GM13977 (cell line): ENCODE results near the gene CCDC134.

Experiments
- DNase-seq: peaks from one replicate; pipeline ENCODE4 v3.0.0; 2012; ENCODE audit warnings: low spot score
- CTCF ChIP-seq: IDR thresholded peaks from 2 replicates; pipeline ENCODE4 v1.5.1; 2012; ENCODE audit warnings: mild to moderate bottlenecking, control low read depth; ENCODE audit not compliant: insufficient read depth; ENCODE audit errors: extremely low read depth, missing control alignments
- in situ Hi-C: fragments of 300-500 bp; cut with MboI; formaldehyde crosslinking; loops from one replicate; pipeline ENCODE4 v1.12.0; 2022; ENCODE audit warnings: low sequenced_read_pairs, low pct_unique_long_range_greater_than_20kb, mixed read lengths, inconsistent platforms; ENCODE audit not compliant: unreplicated experiment

The CCDC134 gene

GRCh38 chr22:41762980-41763779 lies 37.3 kb upstream of the CCDC134 start:
- in situ Hi-C loops: no loop called here
- DNase-seq: peak; percentile 53
- peak; percentile 76 for TF ChIP-seq CTCF

GRCh38 chr22:41766476-41766875 lies 34.0 kb upstream of the CCDC134 start:
- no peak for TF ChIP-seq CTCF

GRCh38 chr22:41768430-41768829 lies 32.0 kb upstream of the CCDC134 start:
- in situ Hi-C loops: no loop called here
- no peak for DNase-seq
- no peak for TF ChIP-seq CTCF

More at GRCh38 chr22:41766476-41766875, 34.0 kb upstream of the CCDC134 start:
- in situ Hi-C loops: no loop called here
- no peak for DNase-seq

- in situ Hi-C loops: no loop called here
- TF ChIP-seq CTCF: no peak
- DNase-seq: no peak
Measured at GRCh38 chr22:41770715-41771468, 29.6 kb upstream of the CCDC134 start.

GRCh38 chr22:41772198-41772597 lies 28.3 kb upstream of the CCDC134 start:
- DNase-seq: no peak
- in situ Hi-C loops: no loop called here
- no peak for TF ChIP-seq CTCF

- in situ Hi-C loops: no loop called here
- DNase-seq: no peak
- no peak for TF ChIP-seq CTCF
Measured at GRCh38 chr22:41772645-41773044, 27.8 kb upstream of the CCDC134 start.
